C1 segment of cervical spinal cord (tissue), 14 donors: ENCODE results near the gene SUSD6.
"Not testable (repeated sequence)": the region's sequence is repeated elsewhere in the genome, so short reads cannot be mapped to it uniquely, and the experiment has no call there.

Experiments
- DNase-seq, 14 donors: peaks; one replicate each; lab custom pipeline; 2025; lab: John Stamatoyannopoulos, UW

The SUSD6 gene

GRCh38 chr14:69693801-69694729, 82.7 kb downstream of the SUSD6 start:
- DNase-seq, result peak in 1 of 14 donors; percentile 24

- DNase-seq, result peak in 2 of 14 donors; percentile 19 to 76
These were observed 83.4 kb downstream of the SUSD6 start for GRCh38 chr14:69694730-69695281.

- DNase-seq, result peak in 9 of 14 donors; percentile 20 to 74 (median 42)
These were observed 84.2 kb downstream of the SUSD6 start for GRCh38 chr14:69695322-69696203.

- DNase-seq, result no peak
These were observed 84.8 kb downstream of the SUSD6 start for GRCh38 chr14:69696204-69696527.

GRCh38 chr14:69696633-69697557, 85.5 kb downstream of the SUSD6 start:
- DNase-seq, result no peak

- no peak for DNase-seq
These were observed 87.2 kb downstream of the SUSD6 start for GRCh38 chr14:69698572-69698971.

GRCh38 chr14:69699243-69699642, 87.8 kb downstream of the SUSD6 start:
- DNase-seq, result not testable (repeated sequence)

- DNase-seq, result no peak
These were observed 88.4 kb downstream of the SUSD6 start for GRCh38 chr14:69699748-69700303.

- DNase-seq, result no peak
These were observed 89.2 kb downstream of the SUSD6 start for GRCh38 chr14:69700575-69700974.

GRCh38 chr14:69701291-69701690, 89.9 kb downstream of the SUSD6 start:
- DNase-seq, result peak in 4 of 14 donors; percentile 16 to 56 (median 32)

- peak in 1 of 14 donors; percentile 10 for DNase-seq
These were observed 90.5 kb downstream of the SUSD6 start for GRCh38 chr14:69701857-69702256.

- DNase-seq, result peak in 1 of 14 donors; percentile 40
These were observed 91.9 kb downstream of the SUSD6 start for GRCh38 chr14:69703047-69704039.

- no peak for DNase-seq
These were observed 92.9 kb downstream of the SUSD6 start for GRCh38 chr14:69704319-69704718.

GRCh38 chr14:69705706-69706105, 94.3 kb downstream of the SUSD6 start:
- DNase-seq, result no peak

GRCh38 chr14:69708049-69708448, 96.7 kb downstream of the SUSD6 start:
- no peak for DNase-seq

- DNase-seq, result peak in 10 of 14 donors; percentile 18 to 55 (median 29)
These were observed 97.5 kb downstream of the SUSD6 start for GRCh38 chr14:69708586-69709560.

GRCh38 chr14:69710378-69710777, 99.0 kb downstream of the SUSD6 start:
- DNase-seq, result peak in 2 of 14 donors; percentile 10 to 12

- DNase-seq, result peak in 4 of 14 donors; percentile 20 to 79 (median 24)
These were observed 99.7 kb downstream of the SUSD6 start for GRCh38 chr14:69711065-69711464.
